Measurements from ENCODE around the gene NKX2-8.

GRCh38 chr14:36627981-36628380 is 45.6 kb upstream of the NKX2-8 start:
- TF ChIP-seq BACH2 (CRISPR knock-in tag; IDR thresholded peaks at IDR 0.05; ENCODE audit: borderline replicate concordance) (no peak), POU6F1 (CRISPR knock-in tag; IDR thresholded peaks at IDR 0.05; ENCODE audit: borderline replicate concordance, low read depth) (no peak), ZNF8 (CRISPR knock-in tag; IDR thresholded peaks at IDR 0.05) (no peak), RARB (CRISPR knock-in tag; IDR thresholded peaks at IDR 0.05) (no peak), PATZ1 (CRISPR knock-in tag; IDR thresholded peaks at IDR 0.05; ENCODE audit: borderline replicate concordance) (no peak), ISL1 (CRISPR knock-in tag; IDR thresholded peaks at IDR 0.05) (no peak), ZFP3 (CRISPR knock-in tag; IDR thresholded peaks at IDR 0.05) (no peak), CREB5 (CRISPR knock-in tag; IDR thresholded peaks at IDR 0.05; ENCODE audit: low read depth) (no peak), TOX (CRISPR knock-in tag; IDR thresholded peaks at IDR 0.05; ENCODE audit: borderline replicate concordance) (no peak), ZFP30 (CRISPR knock-in tag; IDR thresholded peaks at IDR 0.05) (no peak), ZC3H10 (CRISPR knock-in tag; IDR thresholded peaks at IDR 0.05) (no peak), GLIS3 (CRISPR knock-in tag; IDR thresholded peaks at IDR 0.05) (no peak), ARNTL (CRISPR knock-in tag; IDR thresholded peaks at IDR 0.05; ENCODE audit: borderline replicate concordance, low read depth) (no peak), CSRNP3 (CRISPR knock-in tag; IDR thresholded peaks at IDR 0.05) (no peak)
